BLaER1 (cell line): ENCODE results near the gene NACAD.
A peak's percentile ranks its signal among the peaks of the same experiment; 100 is the strongest.
"Not testable (repeated sequence)": the region's sequence is repeated elsewhere in the genome, so short reads cannot be mapped to it uniquely, and the experiment has no call there.

Source experiments
- H3K27ac ChIP-seq: shearing (Covaris generic); formaldehyde crosslinking; 2 replicates; pipeline ENCODE4 v1.8.1; 2022
- H3K27me3 ChIP-seq: shearing (Covaris generic); formaldehyde crosslinking; 2 replicates; pipeline ENCODE4 v1.8.1; 2022
- H3K36me3 ChIP-seq: shearing (Covaris generic); formaldehyde crosslinking; 2 replicates; pipeline ENCODE4 v1.8.1; 2022
- H3K4me1 ChIP-seq: shearing (Covaris generic); formaldehyde crosslinking; 2 replicates; pipeline ENCODE4 v1.8.1; 2022
- H3K4me2 ChIP-seq: shearing (Covaris generic); formaldehyde crosslinking; 2 replicates; pipeline ENCODE4 v1.8.1; 2022
- H3K4me3 ChIP-seq: shearing (Covaris generic); formaldehyde crosslinking; 2 replicates; pipeline ENCODE4 v1.8.1; 2022
- H3K9ac ChIP-seq: shearing (Covaris generic); formaldehyde crosslinking; 2 replicates; pipeline ENCODE4 v1.8.1; 2022
- H3K9me3 ChIP-seq: shearing (Covaris generic); formaldehyde crosslinking; 2 replicates; pipeline ENCODE4 v1.8.1; 2022
- H4K20me1 ChIP-seq: shearing (Covaris generic); formaldehyde crosslinking; 2 replicates; pipeline ENCODE4 v1.8.1; 2022
- Cebpa-rat ChIP-seq: shearing (Covaris generic); IDR thresholded peaks from 2 replicates; pipeline ENCODE4 v1.8.1; 2022

NACAD gene

DNA sequence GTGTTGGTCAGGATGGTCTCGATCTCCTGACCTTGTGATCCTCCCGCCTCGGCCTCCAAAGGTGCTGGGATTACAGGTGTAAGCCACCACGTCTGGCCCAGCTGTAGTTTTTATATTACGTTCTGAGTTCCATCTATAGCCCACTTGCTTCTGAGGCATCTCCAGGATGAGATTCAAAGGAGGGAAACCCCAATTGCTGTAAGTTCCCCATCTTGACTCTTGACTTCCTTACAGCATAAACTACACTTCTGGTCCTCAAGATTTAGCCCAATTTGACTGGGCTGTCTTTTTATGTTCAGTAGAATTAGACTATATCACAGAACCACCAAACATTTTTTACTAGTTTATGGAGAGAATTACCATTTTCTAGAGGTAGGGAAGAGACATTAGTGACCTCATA lies 44.4 kb downstream of the NACAD start:
- Histone ChIP-seq H3K4me2 (no peak overlapping the region), H3K36me3 (peaks cover 94% of the 10 kb centered on the region), H4K20me1 (peaks cover 48% of the 10 kb centered on the region), H3K9ac (no peak overlapping the region), H3K4me3 (no peak overlapping the region), H3K27me3 (no peaks in the 10 kb centered on the region), H3K9me3 (no peaks in the 10 kb centered on the region), H3K4me1 (peaks cover under 1% of the 10 kb centered on the region; the same call in 1 of the 2 replicates), H3K27ac (no peak overlapping the region)
- TF ChIP-seq Cebpa-rat = no peak

DNA sequence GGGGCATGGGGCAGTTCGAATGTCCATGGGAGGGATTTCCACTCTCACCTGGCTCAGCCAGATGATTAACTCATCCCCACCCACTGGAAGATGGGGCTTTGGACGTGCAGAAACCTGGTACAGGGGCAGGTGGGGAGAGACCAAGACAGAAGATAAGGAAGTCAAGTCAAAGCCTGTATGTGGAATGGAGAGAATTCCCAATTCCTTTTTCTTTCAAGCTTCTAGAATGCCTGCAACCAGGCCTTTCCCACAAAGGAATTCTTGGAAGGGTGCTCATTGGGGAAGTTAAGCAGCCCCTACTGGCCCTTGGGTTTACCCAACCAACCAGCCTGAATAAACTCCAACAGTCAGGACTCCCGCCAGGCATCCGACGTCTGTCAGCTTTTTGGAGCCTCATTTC lies 49.7 kb downstream of the NACAD start:
- no peak overlapping the region for H3K4me2 ChIP-seq
- H3K27ac ChIP-seq = no peak overlapping the region
- peaks cover 23% of the 10 kb centered on the region for H3K4me1 ChIP-seq
- no peaks in the 10 kb centered on the region for H3K9me3 ChIP-seq
- TF ChIP-seq Cebpa-rat = no peak
- no peaks in the 10 kb centered on the region for H3K27me3 ChIP-seq
- H4K20me1 ChIP-seq = peaks cover 70% of the 10 kb centered on the region
- peaks cover 96% of the 10 kb centered on the region for H3K36me3 ChIP-seq
- H3K4me3 ChIP-seq = no peak overlapping the region
- H3K9ac ChIP-seq = no peak overlapping the region

DNA sequence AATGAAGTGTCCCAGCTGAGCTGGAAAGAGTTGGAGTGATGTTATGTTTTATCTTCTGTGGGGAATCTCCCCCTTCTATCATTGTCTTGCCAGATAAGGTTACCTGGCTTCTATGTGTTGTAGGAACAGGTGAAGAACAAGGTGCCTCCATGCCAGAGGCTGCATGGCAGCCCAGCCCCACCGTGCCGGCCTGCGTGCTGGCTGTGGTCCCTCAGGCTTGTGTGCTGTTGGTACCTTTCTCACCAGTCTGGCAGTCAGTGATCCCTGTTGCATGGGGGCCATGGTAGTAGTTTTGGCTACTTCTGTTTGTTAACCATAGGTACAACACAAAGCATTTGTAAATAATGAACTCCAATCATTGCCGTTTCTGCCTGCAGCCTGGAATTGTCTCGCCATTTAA lies 50.9 kb downstream of the NACAD start:
- TF ChIP-seq Cebpa-rat = no peak
- no peak overlapping the region for H3K4me3 ChIP-seq
- no peaks in the 10 kb centered on the region for H3K27me3 ChIP-seq
- H4K20me1 ChIP-seq = peaks cover 70% of the 10 kb centered on the region
- H3K9me3 ChIP-seq = no peaks in the 10 kb centered on the region
- H3K9ac ChIP-seq = no peak overlapping the region
- peaks cover 35% of the 10 kb centered on the region for H3K4me1 ChIP-seq
- no peak overlapping the region for H3K27ac ChIP-seq
- H3K4me2 ChIP-seq = no peak overlapping the region
- peaks cover 90% of the 10 kb centered on the region for H3K36me3 ChIP-seq

DNA sequence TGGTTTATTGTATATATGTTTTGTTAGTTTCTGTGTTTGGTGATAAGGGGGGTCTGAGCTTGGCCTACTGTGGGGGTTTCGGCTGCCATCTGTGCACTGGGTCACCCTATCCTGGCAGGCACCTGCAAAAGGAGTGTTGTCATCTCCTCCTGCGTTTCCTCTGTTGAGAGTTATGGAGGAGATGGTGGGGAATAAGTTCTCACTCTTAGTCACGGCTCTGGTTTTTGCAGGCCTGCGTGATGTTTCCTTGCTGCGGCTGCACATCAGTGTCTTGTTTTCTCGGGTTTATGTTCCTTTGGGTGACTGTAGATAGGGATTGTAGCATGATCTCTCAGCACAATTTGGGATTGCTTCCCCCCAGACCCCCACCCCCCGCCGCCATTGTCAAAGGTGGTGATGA lies 52.0 kb downstream of the NACAD start:
- H4K20me1 ChIP-seq = peaks cover 77% of the 10 kb centered on the region
- TF ChIP-seq Cebpa-rat = no peak
- H3K4me1 ChIP-seq = peaks cover 45% of the 10 kb centered on the region
- no peaks in the 10 kb centered on the region for H3K9me3 ChIP-seq
- no peak overlapping the region for H3K4me3 ChIP-seq
- H3K9ac ChIP-seq = peak overlapping the region; percentile 45; the same call in 1 of the 2 replicates
- H3K27ac ChIP-seq = peak overlapping the region; percentile 44
- peaks cover 90% of the 10 kb centered on the region for H3K36me3 ChIP-seq
- peak overlapping the region; percentile 50 for H3K4me2 ChIP-seq
- no peaks in the 10 kb centered on the region for H3K27me3 ChIP-seq

DNA sequence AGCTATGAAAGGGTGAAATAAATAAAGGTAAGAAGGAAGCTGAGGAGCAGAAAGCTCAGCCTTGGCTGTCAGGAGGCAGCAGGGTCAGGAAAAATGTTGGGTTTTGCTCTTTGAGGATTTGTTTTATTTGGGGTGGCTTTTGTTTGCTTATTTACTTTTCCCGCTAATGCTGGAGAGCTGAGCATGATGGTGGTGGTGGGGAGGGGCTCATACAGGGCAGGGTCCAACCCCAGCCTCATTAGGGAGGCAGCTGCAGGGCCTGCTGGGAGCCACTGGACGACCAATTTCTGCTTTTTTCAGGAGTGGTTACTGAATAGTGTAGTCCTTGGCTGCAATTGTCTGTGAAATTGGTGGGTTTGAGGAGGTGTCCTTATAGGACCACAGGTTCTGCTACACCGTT lies 52.5 kb downstream of the NACAD start:
- H4K20me1 ChIP-seq = peaks cover 81% of the 10 kb centered on the region
- H3K9ac ChIP-seq = peak overlapping the region; percentile 45; the same call in 1 of the 2 replicates
- peak overlapping the region; percentile 50 for H3K4me2 ChIP-seq
- peaks cover 90% of the 10 kb centered on the region for H3K36me3 ChIP-seq
- H3K4me1 ChIP-seq = peaks cover 47% of the 10 kb centered on the region
- H3K27ac ChIP-seq = peak overlapping the region; percentile 44
- no peaks in the 10 kb centered on the region for H3K9me3 ChIP-seq
- no peak for TF ChIP-seq Cebpa-rat
- H3K4me3 ChIP-seq = no peak overlapping the region
- H3K27me3 ChIP-seq = no peaks in the 10 kb centered on the region

DNA sequence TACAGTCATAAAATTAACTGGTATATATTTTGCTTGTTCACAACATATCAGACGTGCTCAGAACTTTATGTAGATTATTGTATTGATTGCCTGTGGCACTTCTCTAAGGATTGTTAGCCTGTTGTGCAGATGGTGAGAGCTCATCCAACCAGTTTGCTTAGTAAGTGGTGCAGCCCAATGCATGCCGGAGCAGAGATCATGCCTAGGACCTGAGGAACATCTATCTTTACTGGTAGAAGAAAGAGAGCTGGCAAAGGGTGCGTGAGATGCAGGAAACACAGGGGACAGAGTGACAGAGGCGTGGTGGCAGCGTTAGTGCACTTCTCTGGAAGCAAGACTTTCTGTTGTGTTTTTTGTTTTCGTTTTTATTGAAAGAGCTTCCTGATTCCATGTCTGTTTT lies 52.9 kb downstream of the NACAD start:
- H3K27me3 ChIP-seq = no peaks in the 10 kb centered on the region
- H4K20me1 ChIP-seq = peaks cover 82% of the 10 kb centered on the region
- peak overlapping the region; percentile 44; the same call in 1 of the 2 replicates for H3K27ac ChIP-seq
- H3K9ac ChIP-seq = 0 out of 2 replicates have a peak overlapping the region, but pooled peaks have one; percentile 45
- no peak overlapping the region for H3K4me3 ChIP-seq
- H3K4me1 ChIP-seq = peaks cover 47% of the 10 kb centered on the region
- H3K36me3 ChIP-seq = peaks cover 90% of the 10 kb centered on the region
- H3K4me2 ChIP-seq = peak overlapping the region; percentile 50
- H3K9me3 ChIP-seq = no peaks in the 10 kb centered on the region
- no peak for TF ChIP-seq Cebpa-rat

DNA sequence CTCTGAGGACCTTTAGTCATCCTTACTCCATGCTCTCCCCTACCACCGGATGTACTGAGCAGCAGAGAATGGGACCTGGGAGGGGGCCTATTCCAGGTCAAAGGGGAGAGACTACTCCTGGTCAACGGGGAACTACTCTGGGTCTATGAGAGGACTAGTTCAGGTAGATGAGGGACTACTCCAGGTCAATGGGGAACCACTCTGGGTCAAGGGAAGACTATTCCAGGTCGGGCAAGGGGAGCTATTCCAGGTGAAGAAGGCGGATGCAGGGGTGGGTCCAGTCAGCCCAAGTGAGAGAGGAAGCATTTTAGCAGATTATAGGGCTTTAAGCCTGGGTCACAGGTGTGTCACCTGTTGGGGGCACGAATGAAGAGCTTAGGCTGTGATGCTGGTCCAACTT lies 53.4 kb downstream of the NACAD start:
- no peak for TF ChIP-seq Cebpa-rat
- peaks cover 82% of the 10 kb centered on the region for H4K20me1 ChIP-seq
- no peaks in the 10 kb centered on the region for H3K9me3 ChIP-seq
- peaks cover 49% of the 10 kb centered on the region for H3K4me1 ChIP-seq
- no peak overlapping the region for H3K27ac ChIP-seq
- peak overlapping the region; percentile 39 for H3K4me2 ChIP-seq
- H3K4me3 ChIP-seq = no peak overlapping the region
- H3K27me3 ChIP-seq = no peaks in the 10 kb centered on the region
- H3K36me3 ChIP-seq = peaks cover 88% of the 10 kb centered on the region
- H3K9ac ChIP-seq = no peak overlapping the region

DNA sequence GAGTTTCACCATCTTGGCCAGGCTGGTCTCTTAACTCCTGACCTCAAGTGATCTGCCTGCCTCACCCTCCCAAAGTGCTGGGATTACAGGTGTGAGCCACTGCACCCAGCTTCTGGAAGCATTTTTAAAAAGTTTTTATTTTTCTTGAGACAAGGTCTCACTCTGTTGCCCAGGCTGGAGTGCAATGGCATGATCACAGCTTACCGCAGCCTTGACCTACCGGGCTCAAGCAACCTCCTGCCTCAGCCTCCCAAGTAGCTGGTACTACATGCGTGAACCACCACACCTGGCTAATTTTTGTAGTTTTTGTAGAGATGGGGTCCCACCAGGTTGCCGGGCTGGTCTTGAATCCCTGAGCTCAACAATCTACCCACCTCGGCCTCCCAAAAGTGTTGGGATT lies 54.1 kb downstream of the NACAD start:
- H3K27ac ChIP-seq = not testable (repeated sequence)

DNA sequence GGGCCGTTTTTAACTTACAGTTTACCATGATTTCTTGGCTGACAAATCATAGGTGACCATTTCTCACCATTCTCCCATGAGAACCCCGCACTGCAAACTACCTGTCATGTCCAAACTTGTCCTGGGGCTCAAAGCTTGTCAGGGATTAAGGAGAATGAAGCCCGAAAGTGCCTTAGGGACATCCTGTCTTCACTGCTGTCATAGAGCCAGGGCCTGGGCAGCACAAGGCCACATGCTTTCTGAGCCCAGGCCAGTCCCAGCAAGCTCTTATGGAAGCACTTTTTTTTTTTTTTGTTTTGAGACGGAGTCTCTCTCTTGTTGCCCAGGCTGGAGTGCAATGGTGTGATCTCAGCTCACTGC lies 54.9 kb downstream of the NACAD start:
- TF ChIP-seq Cebpa-rat = no peak
- peak overlapping the region; percentile 34; the same call in 1 of the 2 replicates for H3K9ac ChIP-seq
- H4K20me1 ChIP-seq = peaks cover 89% of the 10 kb centered on the region
- peaks cover 64% of the 10 kb centered on the region for H3K4me1 ChIP-seq
- H3K9me3 ChIP-seq = no peaks in the 10 kb centered on the region
- peak overlapping the region; percentile 15; the same call in 1 of the 2 replicates for H3K27ac ChIP-seq
- H3K36me3 ChIP-seq = peaks cover 81% of the 10 kb centered on the region
- H3K4me2 ChIP-seq = no peak overlapping the region; the same call in 1 of the 2 replicates
- no peaks in the 10 kb centered on the region for H3K27me3 ChIP-seq
- no peak overlapping the region for H3K4me3 ChIP-seq

More for the DNA sequence above, 54.1 kb downstream of the NACAD start:
- H3K27me3 ChIP-seq, H3K9me3 ChIP-seq, H3K4me2 ChIP-seq, H3K4me3 ChIP-seq, H3K9ac ChIP-seq: not testable (repeated sequence)
- peaks cover 88% of the 10 kb centered on the region for H4K20me1 ChIP-seq
- H3K4me1 ChIP-seq = peaks cover 56% of the 10 kb centered on the region
- H3K36me3 ChIP-seq = peaks cover 88% of the 10 kb centered on the region

DNA sequence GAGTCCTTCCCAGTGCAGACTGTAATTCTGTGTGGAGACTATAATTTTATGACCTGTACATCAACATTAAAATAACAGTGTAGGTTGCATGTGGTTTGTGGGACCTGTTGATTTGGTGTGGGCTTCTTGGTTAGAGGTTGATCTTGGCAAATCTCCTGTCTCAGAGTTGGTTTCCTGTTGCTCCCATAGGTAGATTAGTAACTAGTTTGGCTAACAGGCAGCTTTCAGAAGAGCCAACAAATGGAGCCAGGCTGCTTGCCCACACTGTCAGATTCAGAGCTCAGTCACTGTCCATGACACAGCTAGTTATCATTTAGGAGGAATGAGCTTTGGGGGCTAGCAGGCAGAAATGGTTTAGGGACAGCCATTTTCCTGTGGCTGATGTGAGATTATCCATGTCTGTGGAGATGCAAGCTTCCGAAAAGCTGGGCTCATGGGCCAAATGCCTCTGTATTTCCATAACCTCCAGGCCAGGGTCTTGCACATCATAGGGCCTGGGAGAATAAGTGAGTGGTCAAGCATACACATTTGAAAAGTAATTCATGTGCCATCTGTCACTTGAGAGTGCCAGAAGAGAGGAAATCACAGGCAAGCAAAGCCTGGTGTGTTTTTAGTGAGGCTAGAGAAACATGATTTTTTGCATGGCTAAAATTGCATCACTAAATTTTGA lies 55.4 kb downstream of the NACAD start:
- no peaks in the 10 kb centered on the region for H3K9me3 ChIP-seq
- peaks cover 69% of the 10 kb centered on the region for H3K4me1 ChIP-seq
- H3K9ac ChIP-seq = peak overlapping the region; percentile 34; the same call in 1 of the 2 replicates
- H4K20me1 ChIP-seq = peaks cover 87% of the 10 kb centered on the region
- H3K4me3 ChIP-seq = no peak overlapping the region
- peaks cover 76% of the 10 kb centered on the region for H3K36me3 ChIP-seq
- H3K4me2 ChIP-seq = peak overlapping the region; percentile 28
- no peak for TF ChIP-seq Cebpa-rat
- H3K27me3 ChIP-seq = no peaks in the 10 kb centered on the region
- H3K27ac ChIP-seq = peak overlapping the region; percentile 22; the same call in 1 of the 2 replicates
